Measurements from ENCODE around the gene SORCS2.

Gene SORCS2

DNA sequence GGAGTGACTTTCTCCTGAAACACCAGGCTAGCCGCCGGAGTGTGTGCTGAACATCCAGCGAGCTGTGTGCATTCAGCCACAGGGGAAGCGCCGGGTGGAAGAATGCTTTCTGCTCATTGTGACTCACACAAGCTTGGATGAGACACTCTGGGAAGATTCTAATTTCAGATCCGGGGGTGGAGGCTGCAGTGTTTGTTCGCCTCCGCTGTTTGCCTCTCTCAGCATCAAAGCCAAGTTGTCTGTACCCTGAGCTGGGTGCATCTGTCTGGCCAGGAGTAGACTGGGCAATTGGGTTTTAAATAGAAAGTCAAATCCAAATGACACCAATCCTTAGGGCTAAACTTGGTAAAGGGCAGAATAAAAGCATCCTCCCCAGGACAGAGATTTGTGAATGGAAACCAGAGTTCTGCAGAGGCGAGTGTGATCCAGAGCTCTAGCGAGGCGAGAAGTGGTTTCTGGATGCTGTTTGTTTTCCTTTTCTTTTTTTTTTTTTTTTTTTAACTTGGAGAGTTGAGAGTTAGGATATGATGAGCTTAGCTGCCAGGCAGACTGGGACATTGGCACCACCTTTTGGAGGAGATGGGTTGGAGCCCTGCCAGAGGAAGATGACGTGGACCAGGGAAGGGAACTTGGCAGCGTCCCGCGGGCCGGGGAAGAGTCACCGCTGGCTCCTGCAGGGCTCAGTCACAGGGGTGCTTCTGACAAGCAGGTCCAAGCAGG, 438.4 kb downstream of the SORCS2 start:
- TF ChIP-seq ELF4 (IDR thresholded peaks at IDR 0.05) = no peak
- TF ChIP-seq SP1 (IDR thresholded peaks at IDR 0.05) = no peak
- TF ChIP-seq HDGF (IDR thresholded peaks at IDR 0.05; ENCODE audit: borderline replicate concordance) = no peak
- no peak for TF ChIP-seq BHLHE40 (IDR thresholded peaks at IDR 0.05; ENCODE audit: borderline replicate concordance)
- TF ChIP-seq LEF1 (IDR thresholded peaks at IDR 0.05; ENCODE audit: borderline replicate concordance) = no peak
- no peak for TF ChIP-seq FOXM1 (IDR thresholded peaks at IDR 0.05; ENCODE audit: borderline replicate concordance)
- TF ChIP-seq SUZ12 (IDR thresholded peaks at IDR 0.05) = no peak
- TF ChIP-seq CTBP1 (IDR thresholded peaks at IDR 0.05; ENCODE audit: borderline replicate concordance) = no peak
- no peak for TF ChIP-seq ARNT (IDR thresholded peaks at IDR 0.05)
- TF ChIP-seq FOXA1 (IDR thresholded peaks at IDR 0.05) = no peak
- TF ChIP-seq FOXK2 (IDR thresholded peaks at IDR 0.05) = no peak
- no peak for TF ChIP-seq TARDBP (IDR thresholded peaks at IDR 0.05)
- no peak for TF ChIP-seq L3MBTL2 (conservative IDR thresholded peaks at IDR 0.05)
- no peak for TF ChIP-seq NFRKB (IDR thresholded peaks at IDR 0.05)
- TF ChIP-seq ZNF384 (IDR thresholded peaks at IDR 0.05) = no peak
- TF ChIP-seq, protein P1, sequence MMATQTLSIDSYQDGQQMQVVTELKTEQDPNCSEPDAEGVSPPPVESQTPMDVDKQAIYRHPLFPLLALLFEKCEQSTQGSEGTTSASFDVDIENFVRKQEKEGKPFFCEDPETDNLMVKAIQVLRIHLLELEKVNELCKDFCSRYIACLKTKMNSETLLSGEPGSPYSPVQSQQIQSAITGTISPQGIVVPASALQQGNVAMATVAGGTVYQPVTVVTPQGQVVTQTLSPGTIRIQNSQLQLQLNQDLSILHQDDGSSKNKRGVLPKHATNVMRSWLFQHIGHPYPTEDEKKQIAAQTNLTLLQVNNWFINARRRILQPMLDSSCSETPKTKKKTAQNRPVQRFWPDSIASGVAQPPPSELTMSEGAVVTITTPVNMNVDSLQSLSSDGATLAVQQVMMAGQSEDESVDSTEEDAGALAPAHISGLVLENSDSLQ (IDR thresholded peaks at IDR 0.05) = no peak
- ChIA-PET CTCF (no interaction called here), POLR2A (no interaction called here)
- no peak for DNase-seq (ENCODE audit: extremely low spot score)

DNA sequence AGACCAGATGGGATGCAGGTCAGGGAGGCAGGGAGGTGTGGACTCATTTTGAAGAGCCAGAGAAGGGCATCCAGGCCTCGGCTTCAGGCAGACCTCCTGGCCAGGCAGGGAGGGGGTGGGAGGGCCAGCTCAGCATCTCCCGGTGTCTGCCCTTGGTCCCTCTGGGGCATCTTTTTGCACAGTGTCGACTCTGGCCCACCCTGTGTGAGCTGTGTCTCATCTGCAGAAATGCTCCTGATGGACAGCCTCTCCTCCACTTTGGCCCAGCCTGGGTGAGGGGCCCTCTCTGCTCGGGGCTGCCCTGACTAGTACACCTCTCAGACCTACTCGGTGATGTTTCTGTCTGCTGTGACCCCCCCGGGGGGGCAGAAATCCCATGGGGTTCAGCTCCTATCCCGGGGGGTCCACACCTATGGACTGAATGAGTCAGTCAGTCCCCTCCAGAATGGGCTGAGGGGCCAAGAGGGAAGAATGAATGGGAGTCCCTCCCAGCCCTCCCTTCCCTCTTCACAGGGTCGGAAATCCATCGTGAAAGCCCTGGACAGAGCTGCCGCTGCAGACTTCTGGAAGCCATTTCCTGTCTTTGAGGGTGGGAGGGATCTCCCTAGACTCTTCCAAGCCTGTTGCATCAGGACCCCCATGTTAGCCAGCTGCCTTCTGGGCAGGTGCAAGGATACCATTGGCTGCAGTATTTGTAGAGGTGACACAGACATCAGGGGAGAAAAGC, 439.1 kb downstream of the SORCS2 start:
- ChIA-PET POLR2A (no interaction called here), CTCF (no interaction called here)
- no peak for DNase-seq (ENCODE audit: extremely low spot score)
- TF ChIP-seq NFRKB (IDR thresholded peaks at IDR 0.05) (no peak), FOXA1 (IDR thresholded peaks at IDR 0.05) (no peak), FOXK2 (IDR thresholded peaks at IDR 0.05) (no peak), SUZ12 (IDR thresholded peaks at IDR 0.05) (no peak), L3MBTL2 (conservative IDR thresholded peaks at IDR 0.05) (no peak), HDGF (IDR thresholded peaks at IDR 0.05; ENCODE audit: borderline replicate concordance) (no peak), BHLHE40 (IDR thresholded peaks at IDR 0.05; ENCODE audit: borderline replicate concordance) (no peak)
- TF ChIP-seq, protein P1 (IDR thresholded peaks at IDR 0.05) = no peak

DNA sequence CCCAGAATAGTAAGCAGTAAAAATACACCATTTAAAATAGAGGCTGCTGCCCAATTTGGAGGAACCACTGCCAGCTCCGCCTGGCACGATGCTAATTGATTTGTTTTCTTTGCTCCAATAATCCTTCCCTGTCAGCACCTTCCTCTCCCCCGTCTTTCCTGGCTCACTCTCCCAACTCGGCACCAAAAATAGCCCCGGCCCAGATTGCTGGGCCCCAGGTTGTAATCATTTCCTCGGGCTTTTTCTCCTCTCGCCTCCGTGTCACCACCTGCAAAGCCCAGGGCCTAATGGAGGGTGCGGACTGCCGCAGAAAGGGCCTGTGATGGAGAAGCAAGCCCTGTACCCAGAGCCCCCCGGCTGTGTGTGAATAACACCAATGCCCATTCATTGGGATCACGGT, 440.0 kb downstream of the SORCS2 start:
- DNase-seq (ENCODE audit: extremely low spot score) = no peak
- TF ChIP-seq SP1 (IDR thresholded peaks at IDR 0.05) = no peak
- TF ChIP-seq ELF4 (IDR thresholded peaks at IDR 0.05) = no peak
- no peak for TF ChIP-seq ARNT (IDR thresholded peaks at IDR 0.05)
- TF ChIP-seq L3MBTL2 (conservative IDR thresholded peaks at IDR 0.05) = no peak
- no peak for TF ChIP-seq TARDBP (IDR thresholded peaks at IDR 0.05)
- no peak for TF ChIP-seq HDGF (IDR thresholded peaks at IDR 0.05; ENCODE audit: borderline replicate concordance)
- no peak for TF ChIP-seq ZNF384 (IDR thresholded peaks at IDR 0.05)
- TF ChIP-seq, protein P1 (IDR thresholded peaks at IDR 0.05) = no peak
- TF ChIP-seq FOXM1 (IDR thresholded peaks at IDR 0.05; ENCODE audit: borderline replicate concordance) = no peak
- TF ChIP-seq BHLHE40 (IDR thresholded peaks at IDR 0.05; ENCODE audit: borderline replicate concordance) = no peak
- no peak for TF ChIP-seq FOXK2 (IDR thresholded peaks at IDR 0.05)
- POLR2A ChIA-PET = no interaction called here
- CTCF ChIA-PET = no interaction called here

DNA sequence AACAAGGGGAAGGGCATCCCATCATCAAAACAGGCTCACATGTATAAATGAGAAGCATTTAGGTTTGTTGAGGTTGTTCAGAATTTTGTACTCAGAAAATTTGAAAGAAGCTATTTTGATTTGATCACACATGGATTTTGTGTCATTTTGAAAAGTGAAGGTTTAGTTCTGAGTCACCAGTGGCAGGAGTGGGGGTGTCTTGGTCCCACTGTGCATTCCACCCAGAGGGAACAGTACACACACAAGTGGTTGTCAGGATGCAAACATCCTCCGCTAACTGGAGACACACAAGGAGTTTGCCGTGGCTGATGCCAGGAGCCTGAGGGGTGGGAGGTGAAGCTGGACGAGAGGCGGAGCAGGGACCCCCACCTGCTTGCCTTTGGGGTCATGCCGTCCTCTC, 440.6 kb downstream of the SORCS2 start:
- TF ChIP-seq FOXA1 (IDR thresholded peaks at IDR 0.05) (no peak), TARDBP (IDR thresholded peaks at IDR 0.05) (no peak), ELF4 (IDR thresholded peaks at IDR 0.05) (no peak), ARNT (IDR thresholded peaks at IDR 0.05) (no peak), BHLHE40 (IDR thresholded peaks at IDR 0.05; ENCODE audit: borderline replicate concordance) (no peak), CTBP1 (IDR thresholded peaks at IDR 0.05; ENCODE audit: borderline replicate concordance) (no peak)
- TF ChIP-seq, protein P1 (IDR thresholded peaks at IDR 0.05) = no peak
- ChIA-PET POLR2A (no interaction called here), CTCF (no interaction called here)
- DNase-seq (ENCODE audit: extremely low spot score) = no peak

DNA sequence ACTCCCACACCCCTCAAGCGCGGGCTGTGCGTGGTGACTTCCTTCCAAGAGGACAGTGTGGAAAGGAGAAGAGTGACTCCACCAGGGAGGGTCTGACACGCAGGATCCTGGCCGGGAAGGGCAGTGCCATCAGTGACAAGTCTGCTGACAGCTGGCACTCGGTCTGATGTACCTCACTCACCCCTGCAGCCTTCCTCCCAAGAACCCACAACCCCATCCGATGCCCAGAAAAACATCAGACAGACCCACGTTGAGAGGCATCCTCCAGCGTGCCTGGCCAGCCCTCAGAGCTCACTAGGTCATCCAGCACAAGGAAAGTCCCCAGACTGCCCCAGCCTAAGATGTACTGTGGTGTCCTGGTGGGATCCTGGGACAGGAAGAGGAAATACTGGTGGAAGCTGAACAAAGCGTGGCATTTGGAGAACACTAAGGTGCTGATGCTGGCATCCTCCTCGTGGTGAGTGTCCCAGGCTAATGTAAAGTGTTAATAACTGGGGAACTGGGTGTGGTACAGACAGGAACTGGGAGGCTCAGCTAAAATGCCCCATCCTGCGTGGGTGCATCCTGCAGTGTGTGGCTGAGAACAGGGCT, 442.4 kb downstream of the SORCS2 start:
- TF ChIP-seq SP1 (IDR thresholded peaks at IDR 0.05) = no peak
- TF ChIP-seq, protein P1 (IDR thresholded peaks at IDR 0.05) = no peak
- POLR2A ChIA-PET = no interaction called here
- no peak for DNase-seq (ENCODE audit: extremely low spot score)
- CTCF ChIA-PET = no interaction called here
